Mucosa of rectum (tissue), 2 donors: ENCODE measurements around the gene FBXO5.

Experiments used
- H3K27ac ChIP-seq, 2 donors: one replicate each; pipeline ENCODE4 v1.7.0; 2013; ENCODE audit warnings: inconsistent platforms in 2 of 2, low read depth in 2 of 2, low read length in 2 of 2
- H3K27me3 ChIP-seq, 2 donors: one replicate each; pipeline ENCODE4 v1.7.0; 2013; ENCODE audit warnings: low read length in 2 of 2; ENCODE audit not compliant: control insufficient read depth in 2 of 2, insufficient read depth in 2 of 2
- H3K36me3 ChIP-seq, 2 donors: one replicate each; pipeline ENCODE4 v1.7.0; 2013; ENCODE audit warnings: low read length in 2 of 2; ENCODE audit not compliant: control insufficient read depth in 2 of 2, insufficient read depth in 2 of 2
- H3K4me1 ChIP-seq, 2 donors: one replicate each; pipeline ENCODE4 v1.7.0; 2013; ENCODE audit warnings: low read length in 2 of 2, mild to moderate bottlenecking in 1 of 2; ENCODE audit not compliant: control insufficient read depth in 2 of 2, insufficient read depth in 2 of 2
- H3K4me3 ChIP-seq, 2 donors: one replicate each; pipeline ENCODE4 v1.7.0; 2013; ENCODE audit warnings: low read length in 2 of 2
- H3K9ac ChIP-seq, 2 donors: one replicate each; pipeline ENCODE4 v1.7.0; 2013; ENCODE audit warnings: low read length in 2 of 2, low read depth in 1 of 2, mild to moderate bottlenecking in 1 of 2
- H3K9me3 ChIP-seq, 2 donors: one replicate each; pipeline ENCODE4 v1.7.0; 2013; ENCODE audit warnings: low read length in 2 of 2; ENCODE audit not compliant: control insufficient read depth in 2 of 2
- donor health status: healthy.
- donor health status: Normal muscosa, but diverticular disease.

The FBXO5 gene

DNA sequence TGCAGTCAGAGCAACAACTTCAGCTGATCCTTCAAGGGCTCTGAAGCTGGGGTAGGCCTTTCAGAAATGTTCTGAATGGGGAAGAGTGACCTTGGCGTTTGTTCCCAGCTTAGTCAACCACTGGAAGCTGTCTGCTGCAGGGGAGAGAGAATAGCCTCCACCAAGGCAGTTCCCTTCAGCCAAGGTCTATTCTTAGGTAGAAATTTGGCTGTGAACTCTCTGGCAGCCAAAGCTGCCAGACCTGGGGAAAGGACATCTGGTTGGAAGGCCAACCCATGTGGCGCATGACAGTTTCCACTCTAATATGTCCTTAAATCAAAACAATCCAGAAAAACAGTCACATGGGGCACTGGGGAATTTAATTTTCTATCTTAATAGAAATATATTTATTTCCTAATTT, 60.1 kb downstream of the FBXO5 start:
- H3K36me3 ChIP-seq = no peaks in the 10 kb centered on the region
- H3K27me3 ChIP-seq = no peaks in the 10 kb centered on the region
- H3K27ac ChIP-seq = no peak overlapping the region
- H3K9me3 ChIP-seq = no peaks in the 10 kb centered on the region
- H3K9ac ChIP-seq = no peak overlapping the region
- H3K4me3 ChIP-seq = no peak overlapping the region
- no peaks in the 10 kb centered on the region for H3K4me1 ChIP-seq
